GM10266 (cell line): ENCODE measurements around the gene DPF1.
"Not testable (repeated sequence)": the region's sequence is repeated elsewhere in the genome, so short reads cannot be mapped to it uniquely, and the experiment has no call there.

Source experiments
- DNase-seq: peaks from one replicate; pipeline ENCODE4 v3.0.0; 2012; ENCODE audit errors: extremely low spot score
- CTCF ChIP-seq: IDR thresholded peaks from 2 replicates; pipeline ENCODE4 v1.5.1; 2012; ENCODE audit warnings: mild to moderate bottlenecking, low read depth; ENCODE audit not compliant: control insufficient read depth, insufficient read depth; ENCODE audit errors: missing control alignments

The DPF1 gene

GRCh38 chr19:38231918-38232317 lies 7.9 kb upstream of the DPF1 start:
- TF ChIP-seq CTCF, result no peak
- no peak for DNase-seq

- not testable (repeated sequence) for DNase-seq
These were observed 6.6 kb upstream of the DPF1 start for GRCh38 chr19:38230506-38231133.

- DNase-seq, result peak; percentile 92
- TF ChIP-seq CTCF, result no peak
These were observed 5.6 kb upstream of the DPF1 start for GRCh38 chr19:38229585-38230073.

GRCh38 chr19:38228491-38229439 lies 4.7 kb upstream of the DPF1 start:
- peak; percentile 53 for DNase-seq
- no peak for TF ChIP-seq CTCF

GRCh38 chr19:38228005-38228377 lies 4.0 kb upstream of the DPF1 start:
- TF ChIP-seq CTCF, result no peak
- no peak for DNase-seq

GRCh38 chr19:38227287-38228004 lies 3.4 kb upstream of the DPF1 start:
- no peak for TF ChIP-seq CTCF

GRCh38 chr19:38224863-38225218 lies 819 bp upstream of the DPF1 start:
- DNase-seq, result not testable (repeated sequence)

More at GRCh38 chr19:38227287-38228004, 3.4 kb upstream of the DPF1 start:
- no peak for DNase-seq

GRCh38 chr19:38223617-38224013 lies 407 bp downstream of the DPF1 start:
- no peak for TF ChIP-seq CTCF
- no peak for DNase-seq
